H1 (cell line): ENCODE results near the gene SEMA7A. TPM values are rescaled to one million over a fixed set of nuclear protein-coding genes. Genes with fewer than 3 reads are reported as not detected.

Source experiments
- BACH1 ChIP-seq: IDR thresholded peaks from 2 replicates; pipeline ENCODE4 v1.6.1; 2012; ENCODE audit warnings: low read length, improper control_type of control experiment
- CHD1 ChIP-seq: IDR thresholded peaks from 2 replicates; pipeline ENCODE4 v1.6.1; 2012; ENCODE audit warnings: low read depth, low read length, improper control_type of control experiment
- CTBP2 ChIP-seq: IDR thresholded peaks from 2 replicates; pipeline ENCODE4 v1.7.0; 2011; ENCODE audit warnings: borderline replicate concordance, mild to moderate bottlenecking, moderate library complexity, mixed read lengths, low read length; ENCODE audit not compliant: insufficient read depth, insufficient read length
- GABPA ChIP-seq: IDR thresholded peaks from 2 replicates; pipeline ENCODE4 v1.6.1; 2011; ENCODE audit warnings: mild to moderate bottlenecking, low read length, moderate library complexity, borderline replicate concordance; ENCODE audit not compliant: insufficient read depth
- RBBP5 ChIP-seq: IDR thresholded peaks from 2 replicates; pipeline ENCODE4 v1.7.1; 2012; ENCODE audit warnings: low read depth, mild to moderate bottlenecking, inconsistent platforms, low read length, moderate library complexity, borderline replicate concordance
- RNF2 ChIP-seq: fragments of 200-900, 300-1000 bp; sonication (generic); IDR thresholded peaks from 2 replicates; pipeline ENCODE4 v1.7.1; 2016; ENCODE audit warnings: borderline replicate concordance, low read depth, mild to moderate bottlenecking, antibody characterized with exemption, low read length; ENCODE audit not compliant: poor library complexity, severe bottlenecking; ENCODE audit errors: missing control alignments
- polyA plus RNA-seq, 7 experiments: library from polyadenylated mRNA; depleted of rRNA in 3 of 7; stranded (reverse) in 5 of 7; unstranded in 2 of 7; fragments of >200 nt in 5 of 7; fragments of 200-250 nt in 2 of 7; gene quantifications; 1 replicate in 5 of 7; 2 replicates in 1 of 7; 4 replicates in 1 of 7; pipeline versions ENCODE4 v1.2.1 to v1.2.3, GENCODE V29; 2011 to 2013; ENCODE audit warnings: missing spikeins in 2 of 7, mixed read lengths in 2 of 7
- total RNA-seq: library from RNA; stranded (reverse); fragmentation: NEBNext Ultra II Directional; extraction: Animal tissue kit (Norgen Biotek cat#: 25700); gene quantifications from 2 replicates; pipeline ENCODE4 v1.2.1, GENCODE V29; 2021
- TF ChIP-seq, protein P1 (sequence below): fragments of 300-600 bp; sonication (generic); IDR thresholded peaks from 2 replicates; pipeline ENCODE4 v1.7.1; 2012; ENCODE audit warnings: low read length, moderate library complexity, mild to moderate bottlenecking, inconsistent platforms; ENCODE audit not compliant: insufficient replicate concordance

The SEMA7A gene
- total and polyA plus RNA-seq, 2 of the 8 experiments (the other 6 are each of a cell fraction or from before 2014, with no cell fraction given) = 10.7 to 15.0 TPM

GRCh38 chr15:74442604-74443003 is 8.8 kb upstream of the SEMA7A start (continued):
- TF ChIP-seq, protein P1, sequence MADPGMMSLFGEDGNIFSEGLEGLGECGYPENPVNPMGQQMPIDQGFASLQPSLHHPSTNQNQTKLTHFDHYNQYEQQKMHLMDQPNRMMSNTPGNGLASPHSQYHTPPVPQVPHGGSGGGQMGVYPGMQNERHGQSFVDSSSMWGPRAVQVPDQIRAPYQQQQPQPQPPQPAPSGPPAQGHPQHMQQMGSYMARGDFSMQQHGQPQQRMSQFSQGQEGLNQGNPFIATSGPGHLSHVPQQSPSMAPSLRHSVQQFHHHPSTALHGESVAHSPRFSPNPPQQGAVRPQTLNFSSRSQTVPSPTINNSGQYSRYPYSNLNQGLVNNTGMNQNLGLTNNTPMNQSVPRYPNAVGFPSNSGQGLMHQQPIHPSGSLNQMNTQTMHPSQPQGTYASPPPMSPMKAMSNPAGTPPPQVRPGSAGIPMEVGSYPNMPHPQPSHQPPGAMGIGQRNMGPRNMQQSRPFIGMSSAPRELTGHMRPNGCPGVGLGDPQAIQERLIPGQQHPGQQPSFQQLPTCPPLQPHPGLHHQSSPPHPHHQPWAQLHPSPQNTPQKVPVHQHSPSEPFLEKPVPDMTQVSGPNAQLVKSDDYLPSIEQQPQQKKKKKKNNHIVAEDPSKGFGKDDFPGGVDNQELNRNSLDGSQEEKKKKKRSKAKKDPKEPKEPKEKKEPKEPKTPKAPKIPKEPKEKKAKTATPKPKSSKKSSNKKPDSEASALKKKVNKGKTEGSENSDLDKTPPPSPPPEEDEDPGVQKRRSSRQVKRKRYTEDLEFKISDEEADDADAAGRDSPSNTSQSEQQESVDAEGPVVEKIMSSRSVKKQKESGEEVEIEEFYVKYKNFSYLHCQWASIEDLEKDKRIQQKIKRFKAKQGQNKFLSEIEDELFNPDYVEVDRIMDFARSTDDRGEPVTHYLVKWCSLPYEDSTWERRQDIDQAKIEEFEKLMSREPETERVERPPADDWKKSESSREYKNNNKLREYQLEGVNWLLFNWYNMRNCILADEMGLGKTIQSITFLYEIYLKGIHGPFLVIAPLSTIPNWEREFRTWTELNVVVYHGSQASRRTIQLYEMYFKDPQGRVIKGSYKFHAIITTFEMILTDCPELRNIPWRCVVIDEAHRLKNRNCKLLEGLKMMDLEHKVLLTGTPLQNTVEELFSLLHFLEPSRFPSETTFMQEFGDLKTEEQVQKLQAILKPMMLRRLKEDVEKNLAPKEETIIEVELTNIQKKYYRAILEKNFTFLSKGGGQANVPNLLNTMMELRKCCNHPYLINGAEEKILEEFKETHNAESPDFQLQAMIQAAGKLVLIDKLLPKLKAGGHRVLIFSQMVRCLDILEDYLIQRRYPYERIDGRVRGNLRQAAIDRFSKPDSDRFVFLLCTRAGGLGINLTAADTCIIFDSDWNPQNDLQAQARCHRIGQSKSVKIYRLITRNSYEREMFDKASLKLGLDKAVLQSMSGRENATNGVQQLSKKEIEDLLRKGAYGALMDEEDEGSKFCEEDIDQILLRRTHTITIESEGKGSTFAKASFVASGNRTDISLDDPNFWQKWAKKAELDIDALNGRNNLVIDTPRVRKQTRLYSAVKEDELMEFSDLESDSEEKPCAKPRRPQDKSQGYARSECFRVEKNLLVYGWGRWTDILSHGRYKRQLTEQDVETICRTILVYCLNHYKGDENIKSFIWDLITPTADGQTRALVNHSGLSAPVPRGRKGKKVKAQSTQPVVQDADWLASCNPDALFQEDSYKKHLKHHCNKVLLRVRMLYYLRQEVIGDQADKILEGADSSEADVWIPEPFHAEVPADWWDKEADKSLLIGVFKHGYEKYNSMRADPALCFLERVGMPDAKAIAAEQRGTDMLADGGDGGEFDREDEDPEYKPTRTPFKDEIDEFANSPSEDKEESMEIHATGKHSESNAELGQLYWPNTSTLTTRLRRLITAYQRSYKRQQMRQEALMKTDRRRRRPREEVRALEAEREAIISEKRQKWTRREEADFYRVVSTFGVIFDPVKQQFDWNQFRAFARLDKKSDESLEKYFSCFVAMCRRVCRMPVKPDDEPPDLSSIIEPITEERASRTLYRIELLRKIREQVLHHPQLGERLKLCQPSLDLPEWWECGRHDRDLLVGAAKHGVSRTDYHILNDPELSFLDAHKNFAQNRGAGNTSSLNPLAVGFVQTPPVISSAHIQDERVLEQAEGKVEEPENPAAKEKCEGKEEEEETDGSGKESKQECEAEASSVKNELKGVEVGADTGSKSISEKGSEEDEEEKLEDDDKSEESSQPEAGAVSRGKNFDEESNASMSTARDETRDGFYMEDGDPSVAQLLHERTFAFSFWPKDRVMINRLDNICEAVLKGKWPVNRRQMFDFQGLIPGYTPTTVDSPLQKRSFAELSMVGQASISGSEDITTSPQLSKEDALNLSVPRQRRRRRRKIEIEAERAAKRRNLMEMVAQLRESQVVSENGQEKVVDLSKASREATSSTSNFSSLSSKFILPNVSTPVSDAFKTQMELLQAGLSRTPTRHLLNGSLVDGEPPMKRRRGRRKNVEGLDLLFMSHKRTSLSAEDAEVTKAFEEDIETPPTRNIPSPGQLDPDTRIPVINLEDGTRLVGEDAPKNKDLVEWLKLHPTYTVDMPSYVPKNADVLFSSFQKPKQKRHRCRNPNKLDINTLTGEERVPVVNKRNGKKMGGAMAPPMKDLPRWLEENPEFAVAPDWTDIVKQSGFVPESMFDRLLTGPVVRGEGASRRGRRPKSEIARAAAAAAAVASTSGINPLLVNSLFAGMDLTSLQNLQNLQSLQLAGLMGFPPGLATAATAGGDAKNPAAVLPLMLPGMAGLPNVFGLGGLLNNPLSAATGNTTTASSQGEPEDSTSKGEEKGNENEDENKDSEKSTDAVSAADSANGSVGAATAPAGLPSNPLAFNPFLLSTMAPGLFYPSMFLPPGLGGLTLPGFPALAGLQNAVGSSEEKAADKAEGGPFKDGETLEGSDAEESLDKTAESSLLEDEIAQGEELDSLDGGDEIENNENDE = no peak
- TF ChIP-seq GABPA (no peak), RNF2 (no peak), CTBP2 (no peak), RBBP5 (no peak), BACH1 (no peak), CHD1 (no peak)
